Measurements from ENCODE around the gene SYNE4. TPM values are rescaled to one million over a fixed set of nuclear protein-coding genes. Genes with fewer than 3 reads are reported as not detected.

The SYNE4 gene
- polyA plus RNA-seq, 4 donors, result 10.2 to 13.5 (median 11.9) TPM

GRCh38 chr19:36026091-36026876 is 17.7 kb upstream of the SYNE4 start:
- DNase-seq (ENCODE audit: low read depth in 4 of 4, low spot score in 3 of 4), result no peak

GRCh38 chr19:36025541-36025940 is 16.9 kb upstream of the SYNE4 start:
- DNase-seq (ENCODE audit: low read depth in 4 of 4, low spot score in 3 of 4), result no peak

GRCh38 chr19:36023432-36023831 is 14.8 kb upstream of the SYNE4 start:
- DNase-seq (ENCODE audit: low read depth in 4 of 4, low spot score in 3 of 4), result no peak

- DNase-seq (ENCODE audit: low read depth in 4 of 4, low spot score in 3 of 4), result no peak
Observed at GRCh38 chr19:36019061-36019670, 10.6 kb upstream of the SYNE4 start.

- peak; percentile 94 to 97 (median 95) for DNase-seq (ENCODE audit: low read depth in 4 of 4, low spot score in 3 of 4)
Observed at GRCh38 chr19:36014012-36014924, 5.7 kb upstream of the SYNE4 start, which contains the start of gene ALKBH6. Gene ALKBH6 (minus strand): TSS chr19:36014213. CDS start chr19:36013397, 816 bp downstream.

GRCh38 chr19:36013280-36014011 is 4.8 kb upstream of the SYNE4 start:
- no peak for DNase-seq (ENCODE audit: low read depth in 4 of 4, low spot score in 3 of 4)

GRCh38 chr19:36010402-36010801 is 1.8 kb upstream of the SYNE4 start:
- no peak for DNase-seq (ENCODE audit: low read depth in 4 of 4, low spot score in 3 of 4)

GRCh38 chr19:36009633-36010379 is 1.2 kb upstream of the SYNE4 start:
- no peak for DNase-seq (ENCODE audit: low read depth in 4 of 4, low spot score in 3 of 4)

- no peak for DNase-seq (ENCODE audit: low read depth in 4 of 4, low spot score in 3 of 4)
Observed at GRCh38 chr19:36009220-36009619, 607 bp upstream of the SYNE4 start.

- no peak for DNase-seq (ENCODE audit: low read depth in 4 of 4, low spot score in 3 of 4)
Observed at GRCh38 chr19:36006955-36007354, 1.7 kb downstream of the SYNE4 start.

GRCh38 chr19:36003284-36003683 is 5.3 kb downstream of the SYNE4 start:
- DNase-seq (ENCODE audit: low read depth in 4 of 4, low spot score in 3 of 4), result no peak

- DNase-seq (ENCODE audit: low read depth in 4 of 4, low spot score in 3 of 4), result no peak
Observed at GRCh38 chr19:36001605-36002004, 7.0 kb downstream of the SYNE4 start.

- DNase-seq (ENCODE audit: low read depth in 4 of 4, low spot score in 3 of 4), result no peak
Observed at GRCh38 chr19:35996777-35997176, 11.8 kb downstream of the SYNE4 start.

- peak; percentile 84 to 92 (median 87) for DNase-seq (ENCODE audit: low read depth in 4 of 4, low spot score in 3 of 4)
Observed at GRCh38 chr19:35995048-35995993, 13.3 kb downstream of the SYNE4 start, which contains the start of gene SDHAF1. Gene SDHAF1 (plus strand): TSS chr19:35995188. CDS start chr19:35995275, 87 bp downstream.

- no peak for DNase-seq (ENCODE audit: low read depth in 4 of 4, low spot score in 3 of 4)
Observed at GRCh38 chr19:35993923-35994598, 14.6 kb downstream of the SYNE4 start.

GRCh38 chr19:35992907-35993765 is 15.5 kb downstream of the SYNE4 start:
- no peak for DNase-seq (ENCODE audit: low read depth in 4 of 4, low spot score in 3 of 4)
